Measurements from ENCODE around the gene AKAP1.

Gene AKAP1

GRCh38 chr17:57151798-57152197 lies 66.8 kb downstream of the AKAP1 start:
- no peak overlapping the region for H3K27ac ChIP-seq
- H3K4me3 ChIP-seq: no peak overlapping the region

- Histone ChIP-seq H3K27ac (no peak overlapping the region), H3K4me3 (no peak overlapping the region)
These were observed 68.0 kb downstream of the AKAP1 start for GRCh38 chr17:57152967-57153528.

GRCh38 chr17:57154921-57155320 lies 69.9 kb downstream of the AKAP1 start:
- no peak overlapping the region for H3K4me3 ChIP-seq
- no peak overlapping the region for H3K27ac ChIP-seq

GRCh38 chr17:57158325-57158724 lies 73.3 kb downstream of the AKAP1 start:
- no peak overlapping the region for H3K27ac ChIP-seq
- no peak overlapping the region for H3K4me3 ChIP-seq

GRCh38 chr17:57158795-57159194 lies 73.7 kb downstream of the AKAP1 start:
- Histone ChIP-seq H3K27ac (no peak overlapping the region), H3K4me3 (no peak overlapping the region)

GRCh38 chr17:57160624-57161023 lies 75.6 kb downstream of the AKAP1 start:
- Histone ChIP-seq H3K27ac (no peak overlapping the region), H3K4me3 (no peak overlapping the region)

DNA sequence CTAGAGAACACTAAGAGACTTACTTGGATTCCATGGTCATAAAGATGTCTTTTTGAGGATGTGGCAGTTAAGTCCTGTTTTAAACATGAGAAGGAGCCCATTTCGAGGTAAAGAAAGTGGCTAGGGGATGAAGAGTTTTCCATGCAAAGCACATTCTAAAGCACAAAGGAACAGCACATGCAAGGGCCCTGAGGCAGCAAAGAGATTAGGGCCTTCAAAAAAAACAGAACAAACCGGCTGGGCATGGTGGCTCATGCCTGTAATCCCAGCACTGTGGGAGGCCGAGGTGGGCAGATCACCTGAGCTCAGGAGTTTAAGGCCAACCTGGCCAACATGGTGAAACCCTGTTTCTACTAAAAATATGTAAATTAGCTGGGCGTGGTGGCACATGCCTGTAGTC lies 79.8 kb downstream of the AKAP1 start:
- Histone ChIP-seq H3K27ac (no peak overlapping the region), H3K4me3 (no peak overlapping the region)

GRCh38 chr17:57165754-57166153 lies 80.7 kb downstream of the AKAP1 start:
- no peak overlapping the region for H3K4me3 ChIP-seq
- H3K27ac ChIP-seq: no peak overlapping the region

DNA sequence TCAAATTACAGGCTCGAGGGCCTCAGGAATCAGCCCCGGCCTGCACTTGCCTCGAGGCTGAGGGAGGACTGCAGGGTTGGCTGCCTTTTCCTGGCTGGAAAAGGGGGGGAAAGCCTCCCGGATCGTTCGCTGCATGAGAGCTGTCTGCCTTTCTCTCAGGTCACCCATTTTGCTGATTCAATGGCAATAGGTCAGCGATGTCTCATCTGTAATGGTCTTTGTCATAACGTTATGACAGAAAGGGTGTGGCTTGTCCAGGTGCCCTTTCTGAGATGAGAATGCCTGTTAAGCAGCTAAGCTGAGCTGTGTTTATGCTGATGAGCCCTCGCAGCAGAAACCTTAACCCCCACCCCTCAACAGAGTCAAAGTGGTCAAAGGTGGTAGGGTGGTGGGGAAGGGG lies 81.8 kb downstream of the AKAP1 start:
- Histone ChIP-seq H3K27ac (no peak overlapping the region), H3K4me3 (no peak overlapping the region)

GRCh38 chr17:57168695-57169094 lies 83.6 kb downstream of the AKAP1 start:
- Histone ChIP-seq H3K4me3 (no peak overlapping the region), H3K27ac (no peak overlapping the region)

GRCh38 chr17:57170866-57171265 lies 85.8 kb downstream of the AKAP1 start:
- no peak overlapping the region for H3K4me3 ChIP-seq

More at GRCh38 chr17:57170866-57171265, 85.8 kb downstream of the AKAP1 start:
- no peak overlapping the region for H3K27ac ChIP-seq
